Activated CD4-positive, alpha-beta T cell treated with anti-CD3 and anti-CD28 coated beads for 48 hours (primary cell): ENCODE measurements around the gene PLGRKT.
"Not testable (repeated sequence)": the region's sequence is repeated elsewhere in the genome, so short reads cannot be mapped to it uniquely, and the experiment has no call there.

Experiments used
- DNase-seq: peaks from one replicate; pipeline ENCODE4 v3.0.0-alpha.2; 2020

Gene PLGRKT

GRCh38 chr9:5429873-5430564 lies 7.7 kb downstream of the PLGRKT start:
- DNase-seq = no peak

DNA sequence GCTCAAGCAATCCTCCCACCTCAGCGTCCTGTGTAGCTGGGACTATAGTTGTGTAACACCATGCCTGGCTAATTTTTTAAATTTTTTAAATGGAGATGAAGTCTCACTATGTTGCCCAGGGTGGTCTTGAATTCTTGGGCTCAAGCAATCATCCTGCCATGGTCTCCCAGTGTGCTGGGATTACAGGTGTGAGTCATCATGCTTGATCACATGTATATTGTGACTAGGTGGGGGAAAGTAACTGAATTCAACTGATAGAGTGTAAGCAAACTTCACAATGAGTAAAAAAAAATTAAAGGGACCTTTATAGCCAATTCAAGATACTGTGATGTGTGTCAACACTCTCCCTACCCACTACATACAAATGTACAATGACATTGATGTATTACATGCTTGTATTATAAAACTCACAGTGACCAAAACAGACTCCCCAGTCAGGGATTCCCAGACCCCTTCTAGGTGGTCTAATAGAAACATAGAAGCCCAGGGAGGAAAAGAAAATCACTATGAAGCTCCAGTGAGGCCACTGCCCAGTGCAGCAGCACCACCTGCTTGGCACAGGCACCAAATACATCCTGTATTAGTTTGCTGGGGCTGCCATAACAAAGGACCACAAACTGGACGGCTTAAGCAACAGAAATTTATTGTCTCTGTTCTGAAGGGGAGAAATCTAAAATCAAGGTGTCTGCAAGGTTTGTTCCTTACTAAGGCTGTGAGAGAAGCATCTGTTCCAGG lies 8.8 kb downstream of the PLGRKT start:
- DNase-seq = no peak

- DNase-seq = no peak
Measured at GRCh38 chr9:5428172-5428571, 9.6 kb downstream of the PLGRKT start.

- no peak for DNase-seq
Measured at GRCh38 chr9:5427005-5427404, 10.7 kb downstream of the PLGRKT start.

GRCh38 chr9:5425006-5425628 lies 12.6 kb downstream of the PLGRKT start:
- no peak for DNase-seq

DNA sequence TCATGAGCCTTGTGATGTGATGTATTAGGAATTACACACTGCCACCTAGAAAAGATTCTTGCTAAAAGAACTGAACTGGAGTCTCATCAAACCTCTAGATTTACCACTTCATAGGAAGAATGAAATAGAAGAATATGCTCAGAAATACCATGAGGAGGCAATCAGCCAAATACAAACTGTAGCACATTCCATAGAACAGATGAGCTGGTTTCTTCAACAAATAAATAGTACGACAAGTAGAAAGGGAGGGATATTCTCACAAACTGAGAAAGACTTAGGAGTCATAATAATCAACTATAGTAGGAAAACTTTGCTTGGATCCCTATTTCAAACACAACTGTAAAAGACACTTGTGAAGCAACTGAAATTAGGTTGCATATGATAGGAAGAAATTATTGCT lies 15.4 kb downstream of the PLGRKT start:
- DNase-seq = no peak

- DNase-seq = no peak
Measured at GRCh38 chr9:5421163-5421562, 16.6 kb downstream of the PLGRKT start.

- DNase-seq = no peak
Measured at GRCh38 chr9:5419987-5420386, 17.7 kb downstream of the PLGRKT start.

- no peak for DNase-seq
Measured at GRCh38 chr9:5418481-5418880, 19.2 kb downstream of the PLGRKT start.

DNA sequence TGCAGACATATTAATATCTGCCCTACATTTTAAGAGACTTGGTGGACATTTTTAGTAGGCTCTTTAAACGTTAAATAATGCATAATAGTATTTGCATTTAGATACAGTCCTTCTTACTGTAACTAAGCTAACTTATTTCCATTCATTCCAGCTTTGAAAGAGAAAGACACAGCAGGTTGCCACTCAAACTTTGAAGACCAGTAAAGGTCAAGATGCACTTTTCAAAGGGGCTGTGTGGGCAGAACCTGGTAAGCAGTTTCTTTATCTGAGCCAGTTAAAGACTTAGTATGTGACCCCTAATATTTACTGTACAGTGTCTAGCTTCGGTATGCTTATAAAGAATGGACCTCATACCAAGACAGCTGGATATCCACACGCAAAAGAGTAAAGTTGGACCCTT lies 20.8 kb downstream of the PLGRKT start:
- no peak for DNase-seq

DNA sequence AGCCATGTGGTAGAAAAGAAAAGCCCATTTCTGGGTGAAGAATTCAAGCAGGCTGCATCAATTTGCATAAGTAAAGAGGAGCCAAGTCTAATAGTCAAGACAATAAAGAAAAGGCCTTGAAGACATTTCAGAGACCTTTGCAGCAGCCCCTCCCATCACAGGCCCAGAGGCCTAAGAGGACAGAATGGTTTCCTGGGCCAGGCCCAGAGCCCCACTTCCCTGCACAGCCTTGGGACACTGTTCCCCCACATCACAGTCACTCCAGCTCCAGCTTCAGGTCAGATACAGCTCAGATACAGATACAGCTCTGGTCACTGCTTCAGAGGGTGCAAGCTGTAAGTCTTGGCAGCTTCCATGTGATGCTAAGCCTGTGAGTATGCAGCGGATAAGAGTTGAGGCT lies 29.1 kb downstream of the PLGRKT start:
- no peak for DNase-seq

DNA sequence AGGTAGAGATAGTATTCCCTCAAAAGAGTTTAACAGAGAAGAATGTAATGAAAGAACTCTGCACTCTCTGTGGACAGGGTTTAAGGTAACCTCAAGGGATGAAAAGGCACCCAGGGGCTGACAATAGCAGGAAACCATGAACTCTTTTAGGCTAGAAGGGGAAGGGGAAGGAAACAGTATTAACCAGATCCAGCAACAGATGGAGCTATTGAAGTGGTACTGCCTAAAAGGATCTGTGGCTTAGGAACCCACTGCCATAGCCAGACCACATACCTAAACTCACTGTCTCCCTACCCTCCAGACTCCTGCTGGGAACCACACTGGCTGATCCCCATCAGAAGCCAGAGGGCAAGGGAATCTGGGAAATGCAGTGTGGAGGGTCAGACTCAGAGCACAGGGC lies 35.5 kb downstream of the PLGRKT start:
- DNase-seq = no peak

DNA sequence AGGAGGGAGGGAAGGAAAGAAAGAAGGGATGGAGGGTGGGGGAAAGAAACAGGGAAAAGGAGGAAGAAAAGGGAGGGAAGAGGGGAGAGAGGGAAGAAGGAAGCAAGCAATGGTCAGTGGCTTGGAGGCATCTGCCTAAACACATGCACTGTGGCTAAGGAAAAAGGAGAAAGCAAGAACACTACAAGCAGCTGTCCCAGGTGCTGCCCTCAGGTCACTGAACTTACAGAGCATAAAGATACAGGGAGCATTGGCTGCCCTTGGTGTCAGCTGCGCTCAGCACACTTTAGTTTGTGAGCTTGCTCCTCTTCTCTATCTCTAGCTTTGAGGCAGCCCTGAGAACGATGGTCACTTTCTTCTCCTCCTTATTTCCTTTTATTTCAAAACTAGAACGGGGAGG lies 40.2 kb downstream of the PLGRKT start:
- DNase-seq = not testable (repeated sequence)

GRCh38 chr9:5395428-5395827 lies 42.3 kb downstream of the PLGRKT start:
- no peak for DNase-seq

- DNase-seq = not testable (repeated sequence)
Measured at GRCh38 chr9:5393976-5394375, 43.7 kb downstream of the PLGRKT start.

DNA sequence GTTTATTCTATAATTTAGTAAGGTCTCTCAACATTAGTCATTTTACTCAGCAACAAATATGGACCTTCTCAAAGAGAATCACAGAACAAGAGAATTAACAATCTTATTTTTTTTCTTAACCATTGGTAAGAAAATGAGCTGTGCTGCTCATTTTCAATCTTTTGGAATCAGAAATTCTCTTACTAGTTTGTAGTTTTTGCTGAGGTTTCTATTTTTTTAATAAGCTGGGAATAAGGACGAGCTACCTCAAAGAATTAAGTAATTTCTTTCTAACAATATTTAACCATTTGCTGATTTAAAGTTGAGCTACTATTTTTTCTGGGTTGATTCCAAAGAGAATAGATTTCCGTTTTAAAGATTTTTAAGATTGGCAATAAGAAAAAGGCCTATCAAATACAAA lies 44.2 kb downstream of the PLGRKT start:
- DNase-seq = no peak

DNA sequence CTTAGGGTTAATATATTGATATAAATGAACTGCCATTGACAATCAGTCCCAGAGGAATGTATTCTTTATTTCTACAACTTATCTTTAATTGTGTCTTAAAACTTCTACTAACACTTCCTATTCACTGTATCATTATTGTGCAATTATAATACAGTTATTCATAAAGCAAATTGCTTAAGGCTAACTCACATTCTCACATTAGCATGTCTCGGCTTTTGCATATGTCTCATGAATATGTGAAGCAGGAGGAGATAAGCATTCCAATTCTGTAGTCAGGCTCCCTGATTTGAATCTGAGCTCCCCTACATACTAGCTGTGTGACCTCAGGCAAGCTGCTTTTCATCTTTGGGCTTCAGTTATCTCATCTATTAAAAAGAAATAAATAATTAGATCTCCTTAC lies 45.4 kb downstream of the PLGRKT start:
- no peak for DNase-seq

GRCh38 chr9:5389109-5389732 lies 48.5 kb downstream of the PLGRKT start:
- peak; percentile 44 for DNase-seq

DNA sequence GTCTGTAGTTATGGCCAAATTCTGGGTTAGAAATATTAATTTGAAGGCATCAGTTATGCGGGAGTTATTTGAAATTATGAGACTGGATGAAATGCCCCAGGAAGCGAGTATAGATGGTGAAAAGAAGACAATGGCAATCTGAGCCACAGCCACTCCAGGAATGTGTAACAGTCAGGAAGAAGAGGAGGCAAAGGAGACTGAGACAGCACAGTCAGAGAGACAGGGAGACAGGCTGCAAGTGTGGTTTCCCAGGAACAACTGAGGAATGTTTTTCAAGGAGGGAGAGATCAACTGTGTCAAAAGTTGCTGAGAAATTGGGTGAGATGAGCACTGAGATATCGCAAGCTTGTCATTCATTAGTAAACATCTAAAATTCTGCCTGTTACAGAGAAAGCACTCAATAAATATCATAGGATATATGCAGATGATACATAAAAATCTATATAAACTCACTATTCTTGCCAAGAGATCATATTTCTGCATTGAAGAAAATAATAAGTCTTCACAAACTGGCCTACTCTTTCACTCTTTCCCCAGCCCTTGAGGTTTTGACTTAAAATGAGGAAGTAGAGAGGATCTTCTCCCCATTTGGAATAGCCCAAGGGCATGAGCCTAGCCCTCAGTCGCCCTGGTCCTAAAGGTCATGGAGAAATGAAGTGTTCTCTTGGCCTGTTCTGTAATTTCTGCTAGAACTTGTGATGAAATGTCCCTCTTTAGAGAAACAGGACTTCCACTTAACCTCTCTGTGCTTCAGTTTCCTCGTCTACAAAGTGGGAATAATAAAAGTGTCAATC lies 49.5 kb downstream of the PLGRKT start:
- DNase-seq = no peak

DNA sequence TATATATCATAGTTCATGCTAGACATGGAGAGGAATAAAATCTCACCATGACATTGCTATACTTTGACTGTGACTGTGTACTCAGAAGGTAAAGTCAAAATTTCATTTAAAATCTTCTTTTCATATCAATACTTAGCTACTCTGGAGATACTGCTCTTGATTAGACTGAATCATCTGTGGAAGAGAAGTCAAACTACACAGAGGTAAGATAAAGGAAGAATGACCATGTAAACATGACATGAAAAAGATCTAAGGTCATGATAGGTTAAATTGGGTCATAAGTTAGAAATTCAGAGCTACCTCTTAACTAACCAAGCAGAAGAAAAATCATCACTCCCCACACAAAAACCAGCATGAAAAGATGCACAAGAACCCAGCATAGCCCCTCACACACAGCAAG lies 53.3 kb downstream of the PLGRKT start:
- no peak for DNase-seq

DNA sequence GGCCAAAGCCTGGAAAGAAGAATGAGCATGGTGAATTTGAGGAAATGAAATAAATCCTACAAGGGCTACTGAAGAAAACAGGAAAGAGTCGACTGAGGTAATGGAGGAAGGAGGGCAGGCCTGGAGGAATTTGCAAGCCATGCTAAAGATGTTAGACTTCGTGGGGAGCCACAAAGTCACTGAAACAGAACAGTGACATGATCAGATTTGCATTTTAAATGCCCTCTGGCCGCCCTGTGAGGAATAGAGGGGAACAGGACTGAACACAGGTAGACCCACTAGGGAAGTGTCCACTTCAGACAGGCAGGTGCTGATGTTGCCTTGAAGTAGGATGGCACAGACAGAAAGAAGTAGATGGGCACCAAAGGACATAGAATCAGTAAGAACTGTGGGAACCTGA lies 55.2 kb downstream of the PLGRKT start:
- no peak for DNase-seq

- no peak for DNase-seq
Measured at GRCh38 chr9:5375790-5376477, 61.8 kb downstream of the PLGRKT start.
